Large intestine (tissue), 12 donors: Measurements from ENCODE around the gene WDR70. TPM values are rescaled to one million over a fixed set of nuclear protein-coding genes. Genes with fewer than 3 reads are reported as not detected.
"Not testable (repeated sequence)": the region's sequence is repeated elsewhere in the genome, so short reads cannot be mapped to it uniquely, and the experiment has no call there.

ENCODE experiments used
- DNase-seq, 2 donors: peaks; one replicate each; pipeline versions ENCODE4 v3.0.0 to v3.0.0-alpha.2; 2013
- H3K27ac ChIP-seq: one replicate; pipeline ENCODE4 v1.5.1; 2013; ENCODE audit warnings: low read length
- H3K27me3 ChIP-seq: 2 replicates; pipeline ENCODE4 v1.6.1; 2013; ENCODE audit warnings: low read length; ENCODE audit not compliant: control insufficient read depth, insufficient read depth
- H3K36me3 ChIP-seq: 2 replicates; pipeline ENCODE4 v1.6.1; 2013; ENCODE audit warnings: low read length; ENCODE audit not compliant: control insufficient read depth, insufficient read depth
- H3K4me1 ChIP-seq: one replicate; pipeline ENCODE4 v1.6.1; 2013; ENCODE audit warnings: low read length; ENCODE audit not compliant: control insufficient read depth, insufficient read depth
- H3K4me3 ChIP-seq: one replicate; pipeline ENCODE4 v1.5.1; 2013; ENCODE audit warnings: low read length
- H3K9me3 ChIP-seq: one replicate; pipeline ENCODE4 v1.6.1; 2013; ENCODE audit warnings: mild to moderate bottlenecking, low read depth, low read length, moderate library complexity; ENCODE audit not compliant: control insufficient read depth
- WGBS: methylation state at CpG from one replicate; pipeline ENCODE4 v1.1.5; 2013; ENCODE audit warnings: low lambda C conversion rate; ENCODE audit not compliant: insufficient coverage; 5-methylcytosine and 5-hydroxymethylcytosine counted together
- long read RNA-seq, 11 donors: transcript quantifications; one replicate each; lab custom pipeline, GENCODE V29; 2026
- polyA plus RNA-seq: library from polyadenylated mRNA; unstranded; fragments of 120-200 nt; gene quantifications from one replicate; pipeline ENCODE4 v1.2.1, GENCODE V29; 2013

Gene WDR70
- polyA plus RNA-seq = 27.7 TPM
- long read RNA-seq, donor 1, partial matches to known transcripts = 0 of 5 reads
- long read RNA-seq, donor 1, other reads (novel, unspliced or antisense) = 0 of 5 reads
- long read RNA-seq, donor 2, partial matches to known transcripts = 0 of 7 reads
- long read RNA-seq, donor 2, other reads (novel, unspliced or antisense) = 0 of 7 reads
- long read RNA-seq, donor 3, transcript WDR70-201 (18 exons, 2,983 nt) = major isoform, 7 of 8 reads
- long read RNA-seq, donor 3, partial matches to known transcripts = 0 of 8 reads
- long read RNA-seq, donor 3, other reads (novel, unspliced or antisense) = 0 of 8 reads
- long read RNA-seq, donor 4 = 0 reads
- long read RNA-seq, donor 5, partial matches to known transcripts = 0 of 2 reads
- long read RNA-seq, donor 5, other reads (novel, unspliced or antisense) = 0 of 2 reads
- long read RNA-seq, donor 6, transcript WDR70-201 (18 exons, 2,983 nt) = major isoform, 5 of 5 reads
- long read RNA-seq, donor 6, partial matches to known transcripts = 0 of 5 reads
- long read RNA-seq, donor 6, other reads (novel, unspliced or antisense) = 0 of 5 reads
- long read RNA-seq, donor 7, partial matches to known transcripts = 0 of 4 reads
- long read RNA-seq, donor 7, other reads (novel, unspliced or antisense) = 0 of 4 reads
- long read RNA-seq, donor 8, transcript WDR70-201 (18 exons, 2,983 nt) = major isoform, 8 of 12 reads
- long read RNA-seq, donor 8, partial matches to known transcripts = 0 of 12 reads
- long read RNA-seq, donor 8, other reads (novel, unspliced or antisense) = 0 of 12 reads
- long read RNA-seq, donor 9, partial matches to known transcripts = 0 of 7 reads
- long read RNA-seq, donor 9, other reads (novel, unspliced or antisense) = 0 of 7 reads
- long read RNA-seq, donor 10, transcript WDR70-201 (18 exons, 2,983 nt) = major isoform, 5 of 8 reads
- long read RNA-seq, donor 10, partial matches to known transcripts = 0 of 8 reads
- long read RNA-seq, donor 10, other reads (novel, unspliced or antisense) = 0 of 8 reads
- long read RNA-seq, donor 11, partial matches to known transcripts = 0 of 4 reads
- long read RNA-seq, donor 11, other reads (novel, unspliced or antisense) = 0 of 4 reads

- not testable (repeated sequence) for H3K27ac ChIP-seq
- peaks cover 11% of the 10 kb centered on the region for H3K36me3 ChIP-seq
Measured at GRCh38 chr5:37379100-37379628, at the start of gene WDR70. WDR70 (plus strand) TSS chr5:37379318; CDS start chr5:37379368, 50 bp downstream.

GRCh38 chr5:37334754-37335153, 44.4 kb upstream of the WDR70 start:
- H3K4me1 ChIP-seq, H3K27ac ChIP-seq, H3K9me3 ChIP-seq, DNase-seq, H3K27me3 ChIP-seq, H3K4me3 ChIP-seq: not testable (repeated sequence)
- 100% methylated on average over 1 of the region's 12 CpGs for WGBS
- H3K36me3 ChIP-seq = peaks cover 54% of the 10 kb centered on the region

More at GRCh38 chr5:37379100-37379628, at the start of gene WDR70:
- not testable (repeated sequence) for H3K27me3 ChIP-seq, H3K9me3 ChIP-seq, H3K4me1 ChIP-seq
- peak within 1 kb of the TSS; percentile 76 for H3K4me3 ChIP-seq
- no CpG with 5 or more reads among the region's 39 CpGs for WGBS
- DNase-seq = peak; percentile 74 to 85

GRCh38 chr5:37342741-37343140, 36.4 kb upstream of the WDR70 start:
- H3K36me3 ChIP-seq = peaks cover 59% of the 10 kb centered on the region
- not testable (repeated sequence) for DNase-seq, H3K27me3 ChIP-seq, H3K4me1 ChIP-seq, H3K27ac ChIP-seq, H3K9me3 ChIP-seq, H3K4me3 ChIP-seq
- 100% methylated on average over 1 of the region's 18 CpGs for WGBS

GRCh38 chr5:37355161-37355560, 24.0 kb upstream of the WDR70 start:
- H3K9me3 ChIP-seq = no peaks in the 10 kb centered on the region
- no peak overlapping the region for H3K4me3 ChIP-seq
- peaks cover 52% of the 10 kb centered on the region for H3K36me3 ChIP-seq
- H3K4me1 ChIP-seq = no peaks in the 10 kb centered on the region
- no peak overlapping the region for H3K27ac ChIP-seq
- whole genome bisulfite sequencing = no CpG with 5 or more reads among the region's 6 CpGs
- H3K27me3 ChIP-seq = no peaks in the 10 kb centered on the region
- no peak for DNase-seq

GRCh38 chr5:37370550-37370863, 8.6 kb upstream of the WDR70 start:
- no peaks in the 10 kb centered on the region for H3K4me1 ChIP-seq
- peaks cover 2% of the 10 kb centered on the region for H3K27me3 ChIP-seq
- H3K4me3 ChIP-seq = peak overlapping the region; percentile 88
- WGBS = no CpG with 5 or more reads among the region's 7 CpGs
- no peak for DNase-seq
- H3K9me3 ChIP-seq = no peaks in the 10 kb centered on the region
- no peaks in the 10 kb centered on the region for H3K36me3 ChIP-seq
- H3K27ac ChIP-seq = peak overlapping the region; percentile 72

GRCh38 chr5:37370864-37371726, 8.0 kb upstream of the WDR70 start, which contains the start of gene NUP155:
NUP155 (minus strand) TSS chr5:37371106; CDS start chr5:37370977, 129 bp downstream.
- Histone ChIP-seq H3K27ac (peak within 1 kb of the TSS; percentile 72), H3K9me3 (no peaks in the 10 kb centered on the region), H3K36me3 (no peaks in the 10 kb centered on the region), H3K27me3 (peaks cover 2% of the 10 kb centered on the region), H3K4me1 (no peaks in the 10 kb centered on the region), H3K4me3 (peak within 1 kb of the TSS; percentile 88)
- DNase-seq = peak; percentile 94 to 97
- WGBS = 0% methylated on average over 1 of the region's 49 CpGs

- no peak for DNase-seq
- H3K27me3 ChIP-seq = peaks cover 2% of the 10 kb centered on the region
- H3K9me3 ChIP-seq = no peaks in the 10 kb centered on the region
- H3K27ac ChIP-seq = no peak overlapping the region
- no peaks in the 10 kb centered on the region for H3K4me1 ChIP-seq
- no peaks in the 10 kb centered on the region for H3K36me3 ChIP-seq
- no peak overlapping the region for H3K4me3 ChIP-seq
- whole genome bisulfite sequencing = 100% methylated on average over 1 of the region's 3 CpGs
Measured at GRCh38 chr5:37375091-37375490, 4.0 kb upstream of the WDR70 start.

GRCh38 chr5:37378066-37378465, 1.1 kb upstream of the WDR70 start:
- DNase-seq, H3K27me3 ChIP-seq, H3K4me1 ChIP-seq, H3K4me3 ChIP-seq, H3K27ac ChIP-seq, H3K9me3 ChIP-seq: not testable (repeated sequence)
- WGBS = 100% methylated on average over 1 of the region's 12 CpGs
- peaks cover 10% of the 10 kb centered on the region for H3K36me3 ChIP-seq

- H3K4me3 ChIP-seq = no peak overlapping the region
- no peaks in the 10 kb centered on the region for H3K4me1 ChIP-seq
- DNase-seq = no peak
- no peaks in the 10 kb centered on the region for H3K9me3 ChIP-seq
- peaks cover 30% of the 10 kb centered on the region for H3K36me3 ChIP-seq
- H3K27ac ChIP-seq = no peak overlapping the region
- H3K27me3 ChIP-seq = no peaks in the 10 kb centered on the region
- 100% methylated on average over 1 of the region's 3 CpGs for WGBS
Measured at GRCh38 chr5:37391591-37391990, 12.5 kb downstream of the WDR70 start.
